Inflammatory macrophage treated with lipopolysaccharide for 4 hours (primary cell): ENCODE results near the gene TIMM13.
"Not testable (repeated sequence)": the region's sequence is repeated elsewhere in the genome, so short reads cannot be mapped to it uniquely, and the experiment has no call there.

ENCODE experiments used
- DNase-seq: peaks from one replicate; pipeline ENCODE4 v3.0.0-alpha.2; 2020

The TIMM13 gene

DNA sequence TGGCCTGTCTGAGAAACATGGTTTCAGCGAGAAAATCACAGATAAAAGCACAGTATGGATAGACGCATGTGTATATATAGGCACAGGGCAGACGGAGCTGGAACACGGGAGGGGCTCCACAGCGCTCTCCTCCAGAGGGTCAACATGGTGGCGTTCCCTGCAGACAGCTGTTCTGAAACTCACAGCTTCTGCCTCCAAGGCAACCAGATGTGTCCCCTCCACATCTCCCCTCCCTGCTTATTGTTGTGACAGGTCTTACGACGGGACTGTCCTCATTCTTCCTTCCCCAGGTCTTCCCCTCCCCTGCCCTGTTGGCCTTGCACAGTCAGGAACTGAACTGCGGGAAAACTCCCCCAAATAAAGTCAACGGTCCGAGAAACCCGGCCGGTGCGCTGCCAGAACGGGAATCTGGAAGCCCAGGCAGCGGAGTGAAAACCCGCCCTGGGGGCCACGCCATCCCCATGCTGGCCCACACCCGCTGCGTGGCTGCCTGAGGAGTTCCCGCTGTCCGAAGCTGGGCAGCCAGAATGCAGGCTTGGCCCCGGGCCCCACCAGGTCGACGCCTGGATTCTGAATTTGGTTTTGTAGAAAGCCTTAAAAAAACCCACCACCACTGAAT, 2.6 kb upstream of the TIMM13 start:
- no peak for DNase-seq

DNA sequence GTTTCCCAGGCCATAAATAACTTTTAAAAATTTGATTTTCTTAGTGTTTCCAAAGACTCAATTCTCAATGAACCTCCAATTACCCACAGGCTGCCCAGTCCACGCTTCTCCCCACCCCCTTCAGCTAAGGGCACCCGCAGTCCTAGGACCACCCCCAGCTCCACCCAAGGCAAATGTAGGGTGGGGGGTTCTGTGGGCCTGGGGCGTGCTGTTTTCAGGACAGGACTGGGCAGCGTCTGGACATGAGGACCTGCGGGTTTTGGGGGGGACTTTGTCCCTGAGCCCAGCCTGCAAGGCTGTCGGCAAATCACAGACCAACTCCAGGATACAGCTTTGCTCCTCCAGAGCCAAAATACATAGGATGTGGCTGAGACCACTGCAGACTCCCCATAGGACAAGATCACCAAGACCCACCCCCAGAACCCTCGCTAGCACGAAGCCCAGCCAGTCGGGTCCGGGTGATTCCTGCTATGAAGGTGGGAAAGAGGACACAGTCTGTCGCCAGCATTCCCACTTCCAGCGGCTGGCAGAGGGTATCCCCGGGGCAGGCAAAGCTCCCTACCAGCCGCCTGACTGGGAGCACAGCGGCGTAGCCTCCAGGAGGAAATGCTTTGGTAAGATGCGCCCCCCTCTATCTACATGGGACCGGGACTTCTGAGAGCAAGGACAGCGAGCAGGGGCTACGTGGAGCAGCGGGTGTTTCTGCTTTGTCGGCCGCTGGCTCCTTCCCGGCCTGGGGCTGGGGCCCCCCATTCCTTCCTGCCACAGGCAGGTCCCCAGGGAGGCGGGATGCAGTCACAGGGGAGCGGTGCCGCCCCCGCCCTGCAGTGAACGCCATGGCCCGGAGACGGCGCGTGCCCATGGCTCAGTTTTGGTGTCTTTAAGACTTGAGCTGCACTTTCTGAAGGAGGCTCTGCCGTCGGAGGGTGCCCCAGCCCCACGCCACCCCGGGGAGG, 1.6 kb upstream of the TIMM13 start:
- DNase-seq = no peak

DNA sequence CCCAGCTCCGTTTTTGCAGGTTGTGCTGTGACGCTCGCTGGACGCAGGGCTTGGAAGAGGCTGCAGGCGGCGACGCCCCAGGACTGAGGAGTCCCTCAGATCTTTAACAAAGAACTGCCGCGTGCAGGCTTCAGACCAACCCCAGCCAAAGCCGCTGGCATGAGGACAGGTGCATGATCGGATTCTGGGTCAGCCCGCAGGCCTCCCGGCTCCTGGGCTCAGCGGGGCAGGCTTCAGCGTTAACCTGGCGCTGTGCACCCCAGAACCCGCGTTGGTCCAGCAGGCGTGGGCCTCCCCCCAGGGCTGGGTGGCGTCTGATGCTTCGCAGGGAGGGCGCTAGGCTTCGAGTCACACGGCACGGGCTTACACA, 920 bp upstream of the TIMM13 start:
- DNase-seq = no peak

DNA sequence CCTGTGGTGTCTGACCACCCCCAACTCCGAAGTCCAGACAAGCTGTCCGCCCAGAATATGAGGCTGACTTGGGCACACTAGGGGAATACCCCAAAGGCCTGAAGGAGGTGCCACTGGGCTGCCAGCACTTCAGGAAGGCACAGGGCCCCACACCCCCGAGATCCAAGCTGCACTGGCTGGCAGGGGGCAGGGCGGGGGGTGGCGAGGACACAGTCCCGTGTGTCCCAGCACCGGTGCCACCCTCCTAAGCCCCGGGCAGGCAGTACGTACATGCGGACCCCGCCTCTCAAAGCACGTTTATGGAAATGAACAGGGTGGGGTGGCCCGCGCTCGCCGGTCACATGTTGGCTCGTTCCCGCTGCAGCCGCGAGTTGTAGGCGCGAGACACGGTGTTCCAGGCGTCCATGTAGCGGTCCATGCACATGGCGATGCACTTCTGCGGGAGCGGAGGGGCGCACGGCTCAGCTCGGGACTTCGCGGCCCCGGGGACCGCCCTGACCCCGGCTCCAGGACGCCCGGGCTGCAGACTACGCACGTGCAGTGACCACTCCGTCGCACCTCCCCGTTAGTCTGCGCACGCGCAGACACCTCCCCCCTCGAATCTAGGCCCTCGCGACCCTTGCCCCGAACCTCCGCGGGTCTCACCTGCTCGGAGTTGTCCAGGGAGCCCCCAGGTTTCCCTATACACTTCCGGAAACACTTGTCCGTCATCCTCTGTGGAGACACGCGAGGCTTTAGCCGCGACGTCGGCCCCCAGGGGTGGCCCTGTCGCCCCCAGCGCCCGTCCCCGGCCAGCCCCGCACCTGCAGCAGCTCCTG, 566 bp downstream of the TIMM13 start:
- peak; percentile 21 for DNase-seq

DNA sequence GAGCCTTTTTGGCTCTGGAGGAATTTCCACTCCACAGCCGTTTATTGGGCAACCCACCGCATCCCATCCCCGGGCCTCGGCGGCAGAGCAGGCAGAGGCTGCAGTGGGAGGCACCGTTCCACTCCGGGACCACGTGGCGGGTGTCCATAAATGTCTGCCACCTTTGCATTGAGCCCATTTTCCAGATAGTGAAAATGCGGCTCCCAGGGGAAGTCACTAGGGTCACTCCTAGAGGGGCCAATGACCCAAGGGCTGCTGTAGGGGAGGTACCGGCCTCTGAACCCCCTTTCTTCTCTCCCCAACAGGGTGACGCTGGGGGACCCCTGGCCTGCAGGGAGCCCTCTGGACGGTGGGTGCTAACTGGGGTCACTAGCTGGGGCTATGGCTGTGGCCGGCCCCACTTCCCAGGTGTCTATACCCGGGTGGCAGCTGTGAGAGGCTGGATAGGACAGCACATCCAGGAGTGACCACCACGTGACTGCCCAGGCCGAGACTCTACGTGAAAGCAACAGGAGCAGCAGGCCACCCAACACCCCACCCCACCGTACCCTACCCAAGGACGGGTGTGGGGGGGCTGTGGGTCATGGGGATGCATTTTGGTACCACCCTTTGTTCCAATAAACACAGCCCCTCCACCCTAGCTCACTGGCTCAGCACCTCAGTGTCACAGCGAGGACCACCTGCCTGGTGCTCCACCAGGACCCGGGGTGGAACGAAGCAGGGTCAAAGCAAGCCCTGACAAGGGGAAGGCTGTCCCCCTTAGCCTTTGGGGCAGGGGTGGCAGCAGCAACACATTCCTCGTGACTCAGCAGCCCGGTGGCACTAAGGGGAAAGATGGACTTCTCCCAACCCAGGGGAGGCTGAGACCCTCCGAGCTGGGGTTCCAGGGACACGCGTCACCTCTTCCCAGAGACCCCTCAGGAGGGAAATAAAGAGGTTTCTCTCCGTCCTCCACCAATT, 1.5 kb downstream of the TIMM13 start:
- DNase-seq = no peak

DNA sequence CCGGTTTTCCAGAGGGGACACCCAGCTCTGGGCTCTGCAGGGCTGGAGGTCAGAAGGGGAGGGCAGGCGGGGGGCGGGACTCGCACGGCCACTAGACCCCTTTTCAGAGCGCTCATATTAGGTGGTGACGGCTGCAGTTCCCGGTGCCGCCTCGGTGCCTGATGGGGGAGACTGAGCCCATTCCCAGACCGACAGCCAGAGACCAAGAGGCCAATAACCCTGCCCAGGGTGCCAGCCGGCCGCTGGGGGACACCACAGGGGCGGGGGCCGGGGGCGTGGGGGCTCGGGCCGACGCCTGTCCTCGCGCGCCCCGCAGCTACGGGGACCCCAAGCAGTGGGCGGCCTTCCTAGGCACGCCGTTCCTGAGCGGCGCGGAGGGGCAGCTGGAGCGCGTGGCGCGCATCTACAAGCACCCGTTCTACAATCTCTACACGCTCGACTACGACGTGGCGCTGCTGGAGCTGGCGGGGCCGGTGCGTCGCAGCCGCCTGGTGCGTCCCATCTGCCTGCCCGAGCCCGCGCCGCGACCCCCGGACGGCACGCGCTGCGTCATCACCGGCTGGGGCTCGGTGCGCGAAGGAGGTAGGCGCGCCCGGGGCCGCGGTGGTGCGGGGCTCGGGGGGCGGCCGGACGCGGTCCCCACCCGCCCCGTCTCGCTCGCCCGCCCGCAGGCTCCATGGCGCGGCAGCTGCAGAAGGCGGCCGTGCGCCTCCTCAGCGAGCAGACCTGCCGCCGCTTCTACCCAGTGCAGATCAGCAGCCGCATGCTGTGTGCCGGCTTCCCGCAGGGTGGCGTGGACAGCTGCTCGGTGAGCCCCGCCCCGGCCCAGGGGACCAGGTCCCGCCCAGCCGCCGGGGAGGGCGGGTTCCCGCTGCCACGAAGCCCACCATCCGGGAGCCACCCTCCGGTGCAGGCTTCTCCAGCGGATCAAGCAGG, 2.4 kb downstream of the TIMM13 start:
- DNase-seq = no peak

DNA sequence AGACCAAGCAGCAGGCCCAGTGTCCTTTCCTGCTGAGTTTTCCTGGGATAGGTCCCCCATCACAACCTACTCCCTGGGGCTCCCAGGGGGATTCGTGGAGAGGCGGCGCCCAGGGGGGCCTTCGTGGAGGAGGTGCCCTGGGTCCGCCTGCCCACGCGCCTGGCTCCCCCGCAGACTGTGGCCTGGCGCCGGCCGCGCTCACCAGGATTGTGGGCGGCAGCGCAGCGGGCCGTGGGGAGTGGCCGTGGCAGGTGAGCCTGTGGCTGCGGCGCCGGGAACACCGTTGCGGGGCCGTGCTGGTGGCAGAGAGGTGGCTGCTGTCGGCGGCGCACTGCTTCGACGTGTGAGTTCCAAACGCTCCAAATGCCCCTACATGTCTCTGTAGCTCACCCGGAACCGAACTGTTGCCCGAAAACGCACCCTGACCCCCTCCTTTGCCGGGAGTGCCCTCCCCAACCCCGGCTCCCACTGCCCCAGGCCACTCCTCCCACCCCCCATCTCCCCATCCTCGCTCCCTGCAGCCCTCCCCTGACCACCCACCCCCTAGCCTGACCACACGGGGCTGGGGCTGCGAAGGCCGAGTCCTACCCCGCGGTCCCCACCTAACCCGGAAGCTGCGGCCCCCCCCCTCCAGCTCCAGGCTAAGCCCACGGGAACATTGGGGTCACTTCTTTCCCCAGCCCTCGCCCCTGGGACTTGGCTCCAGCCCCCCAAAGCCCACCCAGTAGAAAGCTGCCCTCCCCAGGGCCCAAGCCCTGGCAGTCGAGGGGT, 3.3 kb downstream of the TIMM13 start:
- DNase-seq = no peak

DNA sequence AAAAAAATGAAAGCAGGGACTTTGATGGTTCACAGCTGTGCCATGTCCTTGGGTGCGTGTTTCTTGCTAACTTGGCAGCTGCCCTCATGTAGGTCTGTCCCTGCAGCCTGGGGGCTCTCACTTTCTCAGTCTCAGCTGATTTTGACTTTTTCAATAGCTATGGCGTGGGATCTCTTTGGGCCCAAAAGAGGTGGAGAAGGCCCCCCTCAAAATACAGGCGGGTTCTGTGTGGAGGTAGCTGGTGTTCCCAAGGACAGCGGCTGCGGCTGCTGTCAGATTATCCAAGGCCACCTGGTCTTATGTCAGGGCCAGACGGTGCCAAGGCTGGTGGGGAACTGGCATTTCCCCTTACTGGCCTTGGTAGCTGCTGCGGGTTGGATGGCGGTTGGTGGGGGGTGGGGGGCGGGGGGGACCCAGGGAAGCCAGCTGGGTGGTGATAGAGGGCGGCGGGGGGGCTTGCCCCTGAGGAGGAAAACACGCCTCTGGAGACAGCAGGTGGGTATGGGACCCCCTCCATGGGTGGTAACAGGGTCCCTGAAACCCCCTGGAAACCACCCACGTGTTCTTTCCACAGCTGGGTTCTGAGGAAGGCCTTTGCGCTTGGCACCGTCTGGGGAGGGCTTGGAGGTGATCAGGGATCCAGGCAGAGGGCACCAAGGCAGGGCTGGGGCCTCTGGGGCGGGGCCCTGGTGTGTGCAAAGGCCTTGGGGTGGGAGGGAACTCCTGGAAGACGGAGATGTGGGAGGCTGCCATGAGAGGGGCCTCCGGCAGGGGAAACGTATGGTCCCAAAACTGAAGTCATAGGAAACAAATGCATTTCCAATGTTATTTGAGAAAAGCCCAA, 4.1 kb downstream of the TIMM13 start:
- no peak for DNase-seq

DNA sequence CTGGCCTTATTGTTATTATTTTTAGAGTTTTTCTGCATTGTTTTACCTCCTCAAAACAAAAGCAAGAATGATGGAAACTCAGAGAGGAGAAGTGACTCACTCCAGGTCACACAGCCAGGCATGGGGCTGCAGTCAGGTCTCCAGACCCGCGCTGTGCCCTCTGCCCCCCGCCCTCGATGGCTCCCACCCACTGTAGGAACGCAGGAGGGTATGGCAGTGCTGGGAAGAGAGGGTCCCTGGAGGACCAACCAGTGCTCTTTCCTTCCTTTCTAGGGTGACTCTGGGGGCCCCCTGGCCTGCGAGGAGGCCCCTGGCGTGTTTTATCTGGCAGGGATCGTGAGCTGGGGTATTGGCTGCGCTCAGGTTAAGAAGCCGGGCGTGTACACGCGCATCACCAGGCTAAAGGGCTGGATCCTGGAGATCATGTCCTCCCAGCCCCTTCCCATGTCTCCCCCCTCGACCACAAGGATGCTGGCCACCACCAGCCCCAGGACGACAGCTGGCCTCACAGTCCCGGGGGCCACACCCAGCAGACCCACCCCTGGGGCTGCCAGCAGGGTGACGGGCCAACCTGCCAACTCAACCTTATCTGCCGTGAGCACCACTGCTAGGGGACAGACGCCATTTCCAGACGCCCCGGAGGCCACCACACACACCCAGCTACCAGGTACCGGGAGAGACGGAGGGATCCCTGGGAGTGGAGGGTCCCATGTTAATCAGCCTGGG, 5.6 kb downstream of the TIMM13 start:
- DNase-seq = no peak

DNA sequence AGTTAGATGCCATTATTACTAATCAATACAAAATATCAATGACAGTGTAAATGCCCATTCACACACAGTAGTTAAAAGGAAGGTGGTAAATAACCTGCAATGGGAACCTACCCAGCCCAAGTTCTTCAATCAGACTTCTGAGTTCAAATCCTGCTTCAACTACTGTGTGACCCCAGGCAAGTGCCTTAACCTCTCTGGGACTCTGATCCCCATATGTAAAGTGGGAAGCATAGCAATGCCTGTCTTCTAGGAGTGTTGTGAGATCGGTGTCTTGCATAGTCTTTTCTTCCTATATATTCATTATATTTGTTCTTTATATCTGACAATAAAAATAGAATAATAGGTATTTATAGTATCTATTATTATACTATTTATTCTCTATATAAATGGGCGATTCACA, 6.9 kb downstream of the TIMM13 start:
- DNase-seq = no peak

DNA sequence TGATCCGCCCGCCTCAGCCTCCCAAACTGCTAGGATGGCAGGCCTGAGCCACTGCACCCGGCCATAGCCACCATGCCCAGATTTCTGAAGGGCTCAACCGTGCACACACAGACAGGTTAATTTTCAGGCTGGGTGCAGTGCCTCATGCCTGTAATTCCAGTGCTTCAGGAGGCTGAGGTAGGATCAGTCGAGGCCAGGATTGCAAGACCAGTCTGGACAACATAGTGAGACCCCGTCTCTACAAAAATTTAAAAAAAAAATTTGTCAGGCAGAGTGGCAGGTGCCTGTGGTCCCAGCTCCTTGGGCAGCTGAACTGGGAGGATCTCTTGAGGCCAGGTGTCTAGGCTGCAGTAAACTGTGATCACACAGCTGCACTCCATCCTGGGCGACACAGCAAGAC, 7.6 kb downstream of the TIMM13 start:
- no peak for DNase-seq

DNA sequence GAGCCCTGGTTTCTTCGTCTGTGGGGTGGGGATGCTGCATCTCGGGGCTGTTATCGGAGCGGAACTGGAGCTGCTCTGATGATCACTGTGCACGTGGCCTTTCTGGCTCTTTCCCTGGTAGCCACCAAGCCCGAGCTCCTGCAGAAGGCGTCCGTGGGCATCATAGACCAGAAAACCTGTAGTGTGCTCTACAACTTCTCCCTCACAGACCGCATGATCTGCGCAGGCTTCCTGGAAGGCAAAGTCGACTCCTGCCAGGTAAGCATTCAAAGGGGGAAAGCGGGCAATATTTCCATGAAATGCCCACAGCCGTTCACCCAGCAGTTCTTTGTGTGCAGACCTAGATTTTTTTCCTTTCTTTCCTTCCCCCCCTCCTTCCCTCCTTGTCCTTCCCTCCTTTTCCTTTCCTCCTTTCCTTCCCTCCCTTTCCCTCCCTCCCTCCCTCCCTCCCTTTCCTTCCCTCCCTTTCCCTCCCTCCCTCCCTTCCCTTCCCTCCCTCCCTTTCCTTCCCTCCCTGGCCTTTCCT, 9.4 kb downstream of the TIMM13 start:
- no peak for DNase-seq

DNA sequence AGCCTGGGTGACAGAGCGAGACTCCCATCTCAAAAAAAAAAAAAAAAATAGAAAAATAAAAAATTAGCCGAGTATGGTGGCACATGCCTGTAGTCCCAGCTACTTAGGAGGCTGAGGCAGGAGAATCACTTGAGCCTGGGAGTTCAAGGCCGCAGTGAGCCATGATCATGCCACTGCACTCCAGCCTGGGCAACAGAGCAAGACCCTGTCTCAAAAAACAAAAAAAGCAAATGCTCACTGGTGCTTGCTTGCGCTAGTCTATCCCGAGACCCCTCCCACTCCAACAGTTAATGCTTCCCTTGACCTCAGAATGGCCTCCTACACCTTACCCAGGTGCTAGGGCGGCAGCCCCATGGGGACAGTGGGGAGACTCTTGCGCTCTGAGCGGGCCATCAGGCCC, 9.9 kb downstream of the TIMM13 start:
- not testable (repeated sequence) for DNase-seq

DNA sequence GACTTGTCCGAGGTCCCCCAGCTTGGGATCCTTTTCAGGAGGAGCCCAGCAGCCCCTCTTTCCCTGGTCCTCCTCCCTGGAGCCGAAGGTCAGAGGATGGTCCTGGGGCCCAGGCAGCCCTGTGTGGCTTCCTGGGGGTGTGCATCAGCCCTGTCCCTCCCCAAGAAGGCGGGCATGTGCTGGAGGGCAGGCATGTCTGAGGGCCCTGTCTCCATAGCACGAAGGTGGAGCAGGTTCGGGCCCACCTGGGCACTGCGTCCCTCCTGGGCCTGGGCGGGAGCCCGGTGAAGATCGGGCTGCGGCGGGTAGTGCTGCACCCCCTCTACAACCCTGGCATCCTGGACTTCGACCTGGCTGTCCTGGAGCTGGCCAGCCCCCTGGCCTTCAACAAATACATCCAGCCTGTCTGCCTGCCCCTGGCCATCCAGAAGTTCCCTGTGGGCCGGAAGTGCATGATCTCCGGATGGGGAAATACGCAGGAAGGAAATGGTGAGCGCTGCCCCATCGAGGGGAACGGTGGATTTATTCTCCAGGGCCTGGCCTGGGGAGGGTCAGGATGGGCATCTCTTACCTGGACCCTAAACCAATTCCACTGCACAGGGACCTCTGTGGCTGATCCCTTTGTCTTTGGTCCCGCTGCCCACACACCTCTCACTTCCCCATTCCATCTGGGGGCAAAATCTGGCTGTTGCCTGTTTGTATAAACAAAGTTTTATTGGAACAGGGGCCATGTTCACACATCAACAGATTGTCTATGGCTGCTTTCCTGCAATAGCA, 10.9 kb downstream of the TIMM13 start:
- peak; percentile 65 for DNase-seq

DNA sequence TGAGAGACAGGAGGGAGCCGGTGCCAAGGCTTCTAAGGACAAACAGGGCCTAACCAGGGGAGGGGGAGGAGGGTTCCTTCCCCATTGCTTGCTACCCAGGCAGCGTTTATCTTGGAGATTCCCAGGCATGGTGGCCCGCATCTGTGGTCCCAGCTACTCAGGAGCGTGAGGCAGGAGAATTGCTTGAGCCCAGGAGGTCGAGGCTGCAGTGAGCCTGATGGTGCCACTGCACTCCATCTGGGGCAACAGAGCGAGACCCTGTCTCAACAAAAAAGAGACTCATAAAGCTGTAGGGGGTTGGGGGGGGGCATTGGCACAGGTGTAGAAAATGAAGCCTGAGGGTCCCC, 11.4 kb downstream of the TIMM13 start:
- DNase-seq = no peak

DNA sequence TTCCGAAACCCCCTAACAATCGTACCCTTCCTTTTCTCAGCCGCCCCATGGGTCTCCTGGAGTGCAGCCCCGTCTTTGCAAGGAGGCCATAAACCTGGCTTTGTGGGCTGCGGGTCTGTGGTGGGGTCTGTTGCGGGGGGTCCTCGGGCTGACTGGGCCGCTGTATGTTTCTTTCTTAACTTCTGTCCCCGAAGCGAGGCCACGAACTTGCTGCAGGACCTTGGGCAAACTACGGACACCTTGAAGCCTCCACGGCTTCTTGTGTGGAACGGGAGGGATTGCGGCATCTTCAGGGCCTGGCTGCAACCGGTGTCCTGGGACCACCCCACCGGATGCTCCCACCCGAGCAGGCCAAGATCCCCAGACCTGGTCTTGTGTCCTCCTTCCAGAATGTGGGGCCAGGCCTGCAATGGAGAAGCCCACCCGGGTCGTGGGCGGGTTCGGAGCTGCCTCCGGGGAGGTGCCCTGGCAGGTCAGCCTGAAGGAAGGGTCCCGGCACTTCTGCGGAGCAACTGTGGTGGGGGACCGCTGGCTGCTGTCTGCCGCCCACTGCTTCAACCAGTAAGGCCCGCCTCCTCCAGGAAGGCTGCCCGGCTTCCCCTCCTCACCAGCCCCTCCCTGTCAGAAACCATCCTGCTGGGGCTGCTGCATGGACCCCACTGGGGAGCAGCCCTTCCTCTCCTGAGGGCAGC, 12.0 kb downstream of the TIMM13 start:
- DNase-seq = no peak

DNA sequence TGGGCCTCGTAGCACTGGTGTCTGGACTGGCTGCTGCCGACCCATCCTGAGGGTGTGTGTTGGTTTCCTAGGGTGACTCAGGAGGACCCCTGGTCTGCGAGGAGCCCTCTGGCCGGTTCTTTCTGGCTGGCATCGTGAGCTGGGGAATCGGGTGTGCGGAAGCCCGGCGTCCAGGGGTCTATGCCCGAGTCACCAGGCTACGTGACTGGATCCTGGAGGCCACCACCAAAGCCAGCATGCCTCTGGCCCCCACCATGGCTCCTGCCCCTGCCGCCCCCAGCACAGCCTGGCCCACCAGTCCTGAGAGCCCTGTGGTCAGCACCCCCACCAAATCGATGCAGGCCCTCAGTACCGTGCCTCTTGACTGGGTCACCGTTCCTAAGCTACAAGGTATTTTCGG, 13.8 kb downstream of the TIMM13 start:
- DNase-seq = no peak
